ENCODE results near the gene CHST15.

CHST15 gene

DNA sequence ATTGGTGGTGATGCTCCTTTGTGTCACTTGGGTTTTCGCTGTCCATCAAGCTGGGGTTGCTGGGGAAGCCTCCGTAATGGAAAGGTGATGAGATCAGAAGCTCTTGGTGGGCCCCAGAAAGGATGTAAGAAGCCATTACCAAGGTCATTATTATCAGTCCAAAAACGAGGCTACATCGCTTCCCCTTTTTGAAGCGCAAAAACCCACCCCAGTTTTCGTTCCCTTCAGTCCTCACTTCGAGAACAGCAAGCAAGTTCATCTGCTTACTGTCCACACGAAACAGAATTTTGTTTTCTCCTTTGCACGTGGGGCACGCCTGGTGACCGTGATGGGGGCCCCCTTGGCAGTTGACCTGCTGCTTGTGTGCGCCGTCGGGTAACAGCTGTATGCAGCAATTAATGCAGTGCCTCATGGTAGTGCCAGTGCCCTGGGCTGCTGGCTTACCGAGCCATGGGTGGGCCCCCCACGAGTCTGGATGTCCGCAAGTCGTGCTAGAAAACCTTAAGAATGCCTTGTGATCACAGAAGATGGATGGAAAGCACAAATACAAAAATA is 47.5 kb downstream of the CHST15 start:
- TF ChIP-seq, protein P1, sequence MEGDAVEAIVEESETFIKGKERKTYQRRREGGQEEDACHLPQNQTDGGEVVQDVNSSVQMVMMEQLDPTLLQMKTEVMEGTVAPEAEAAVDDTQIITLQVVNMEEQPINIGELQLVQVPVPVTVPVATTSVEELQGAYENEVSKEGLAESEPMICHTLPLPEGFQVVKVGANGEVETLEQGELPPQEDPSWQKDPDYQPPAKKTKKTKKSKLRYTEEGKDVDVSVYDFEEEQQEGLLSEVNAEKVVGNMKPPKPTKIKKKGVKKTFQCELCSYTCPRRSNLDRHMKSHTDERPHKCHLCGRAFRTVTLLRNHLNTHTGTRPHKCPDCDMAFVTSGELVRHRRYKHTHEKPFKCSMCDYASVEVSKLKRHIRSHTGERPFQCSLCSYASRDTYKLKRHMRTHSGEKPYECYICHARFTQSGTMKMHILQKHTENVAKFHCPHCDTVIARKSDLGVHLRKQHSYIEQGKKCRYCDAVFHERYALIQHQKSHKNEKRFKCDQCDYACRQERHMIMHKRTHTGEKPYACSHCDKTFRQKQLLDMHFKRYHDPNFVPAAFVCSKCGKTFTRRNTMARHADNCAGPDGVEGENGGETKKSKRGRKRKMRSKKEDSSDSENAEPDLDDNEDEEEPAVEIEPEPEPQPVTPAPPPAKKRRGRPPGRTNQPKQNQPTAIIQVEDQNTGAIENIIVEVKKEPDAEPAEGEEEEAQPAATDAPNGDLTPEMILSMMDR (IDR thresholded peaks at IDR 0.05; ENCODE audit: low read depth, low read length): no peak
- no peak for DNase-seq (ENCODE audit: extremely low read depth, low read depth)

DNA sequence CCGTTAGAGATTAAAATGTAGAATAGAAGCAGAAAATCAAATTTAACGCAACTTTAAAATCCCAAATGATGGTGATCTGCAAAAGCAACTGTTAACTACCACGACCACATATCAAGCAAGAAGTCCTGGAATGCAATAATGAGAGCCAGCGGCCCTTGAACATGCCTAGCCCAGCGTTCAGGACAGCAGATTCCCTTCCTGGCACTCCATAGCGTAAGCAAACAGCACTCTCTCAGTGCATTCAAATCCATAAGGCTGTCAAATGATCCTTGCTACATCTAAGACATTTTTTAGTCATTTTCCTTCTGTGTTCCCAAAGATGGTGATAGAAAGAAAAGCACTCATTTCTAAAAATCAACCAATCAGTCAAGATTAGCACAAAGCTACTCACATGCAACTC is 48.1 kb downstream of the CHST15 start:
- TF ChIP-seq, protein P1 (IDR thresholded peaks at IDR 0.05; ENCODE audit: low read depth, low read length): no peak
- DNase-seq (ENCODE audit: extremely low read depth, low read depth): no peak

DNA sequence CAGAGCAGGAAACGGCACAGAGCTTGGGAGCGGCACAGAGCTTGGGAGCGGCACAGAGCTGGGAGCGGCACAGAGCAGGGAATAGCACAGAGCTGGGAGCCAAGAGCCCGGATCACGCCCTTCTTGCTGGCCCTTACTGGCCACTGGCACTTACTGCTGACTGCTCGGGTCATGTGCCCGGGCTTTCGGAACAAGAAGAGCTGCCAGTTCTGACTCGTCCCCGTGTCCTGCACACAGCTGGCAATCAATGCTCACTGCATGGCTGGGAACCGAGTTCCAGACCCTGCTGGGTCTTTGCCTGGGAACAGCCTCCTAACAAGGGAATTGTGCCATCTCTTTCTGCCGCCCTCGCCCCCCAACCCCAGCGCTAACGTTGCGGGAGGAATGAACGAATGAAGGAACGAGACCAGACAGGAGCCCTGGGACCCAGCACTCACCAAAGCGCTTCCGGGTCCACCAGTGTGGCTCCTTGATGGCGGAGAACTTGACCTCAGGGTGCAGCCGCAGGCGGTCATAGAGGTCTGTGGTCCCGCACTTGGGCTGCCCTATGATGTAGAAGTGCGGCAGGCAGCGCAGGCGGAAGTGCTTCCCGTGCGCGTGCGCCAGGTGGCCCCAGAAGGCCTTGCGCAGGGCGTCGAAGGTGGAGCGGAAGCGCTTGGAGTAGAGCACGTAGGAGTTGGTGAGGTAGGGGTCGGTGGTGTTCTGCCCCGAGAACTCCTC is 49.1 kb downstream of the CHST15 start:
- TF ChIP-seq, protein P1 (IDR thresholded peaks at IDR 0.05; ENCODE audit: low read depth, low read length): no peak
- DNase-seq (ENCODE audit: extremely low read depth, low read depth): no peak

DNA sequence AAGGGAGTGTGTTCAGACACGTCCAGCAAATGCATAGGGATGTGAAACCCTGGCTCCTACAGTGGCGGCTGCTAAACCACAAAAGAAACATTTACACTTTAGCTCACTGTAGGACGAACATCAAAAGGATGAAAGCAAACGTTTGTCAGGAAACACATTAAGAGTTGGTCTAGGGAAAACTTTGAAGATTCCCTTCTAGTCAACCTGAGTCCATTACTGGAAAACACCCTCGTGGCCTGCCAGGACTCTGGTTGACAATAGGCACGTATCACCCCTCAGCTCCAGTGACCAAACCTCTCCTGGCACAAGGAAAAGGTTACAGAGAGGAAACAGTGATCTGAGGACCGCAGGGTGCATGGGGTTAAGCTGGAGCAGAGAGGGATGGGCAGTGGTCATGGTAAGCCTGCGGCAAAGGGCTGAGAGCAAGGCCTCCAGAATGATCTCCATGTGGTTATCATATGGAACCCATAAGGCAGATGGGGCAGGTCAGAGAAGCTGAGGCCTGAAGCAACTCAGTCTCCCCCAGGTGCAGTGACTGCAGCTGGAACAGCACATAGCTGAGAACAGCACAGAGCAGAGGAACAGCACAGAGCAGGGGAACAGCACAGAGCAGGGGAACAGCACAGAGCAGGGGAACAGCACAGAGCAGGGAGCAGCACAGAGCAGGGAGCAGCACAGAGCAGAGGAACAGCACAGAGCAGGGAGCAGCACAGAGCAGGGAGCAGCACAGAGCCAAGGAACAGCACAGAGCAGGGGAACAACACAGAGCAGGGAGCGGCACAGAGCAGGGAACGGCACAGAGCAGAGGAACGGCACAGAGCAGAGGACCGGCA is 49.9 kb downstream of the CHST15 start:
- TF ChIP-seq, protein P1 (IDR thresholded peaks at IDR 0.05; ENCODE audit: low read depth, low read length): no peak
- DNase-seq (ENCODE audit: extremely low read depth, low read depth): no peak

DNA sequence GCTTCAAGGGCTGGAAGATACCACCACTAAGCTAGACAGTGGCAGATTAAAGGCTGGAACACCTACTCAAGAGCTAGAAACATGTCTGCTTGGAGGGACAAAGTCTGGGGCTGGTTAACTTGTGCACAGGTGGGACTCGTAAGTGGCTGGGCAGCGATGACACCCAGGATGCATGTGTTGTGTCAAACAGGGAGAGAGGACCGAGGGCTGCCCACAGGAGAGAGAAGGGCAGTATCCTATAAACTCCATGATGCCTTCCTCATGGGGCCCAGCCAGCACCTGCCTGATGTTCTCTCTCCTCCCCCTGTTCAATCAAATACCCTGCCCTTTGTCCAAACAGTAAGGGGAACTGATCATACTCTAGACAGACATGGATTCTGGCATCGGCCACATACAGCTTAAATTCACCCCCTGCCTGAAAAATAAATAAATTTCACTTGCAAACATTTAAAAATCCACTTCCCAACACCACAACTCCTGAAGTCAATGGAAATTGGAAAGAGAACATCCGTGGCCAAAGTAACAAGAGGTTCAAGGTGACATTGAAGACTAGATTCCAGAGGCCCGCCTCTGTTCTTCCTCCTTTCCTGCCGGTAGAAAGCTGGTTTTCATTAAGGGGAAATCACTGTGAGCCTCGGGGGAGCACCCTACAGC is 50.6 kb downstream of the CHST15 start:
- TF ChIP-seq, protein P1 (IDR thresholded peaks at IDR 0.05; ENCODE audit: low read depth, low read length): no peak
- DNase-seq (ENCODE audit: extremely low read depth, low read depth): no peak

DNA sequence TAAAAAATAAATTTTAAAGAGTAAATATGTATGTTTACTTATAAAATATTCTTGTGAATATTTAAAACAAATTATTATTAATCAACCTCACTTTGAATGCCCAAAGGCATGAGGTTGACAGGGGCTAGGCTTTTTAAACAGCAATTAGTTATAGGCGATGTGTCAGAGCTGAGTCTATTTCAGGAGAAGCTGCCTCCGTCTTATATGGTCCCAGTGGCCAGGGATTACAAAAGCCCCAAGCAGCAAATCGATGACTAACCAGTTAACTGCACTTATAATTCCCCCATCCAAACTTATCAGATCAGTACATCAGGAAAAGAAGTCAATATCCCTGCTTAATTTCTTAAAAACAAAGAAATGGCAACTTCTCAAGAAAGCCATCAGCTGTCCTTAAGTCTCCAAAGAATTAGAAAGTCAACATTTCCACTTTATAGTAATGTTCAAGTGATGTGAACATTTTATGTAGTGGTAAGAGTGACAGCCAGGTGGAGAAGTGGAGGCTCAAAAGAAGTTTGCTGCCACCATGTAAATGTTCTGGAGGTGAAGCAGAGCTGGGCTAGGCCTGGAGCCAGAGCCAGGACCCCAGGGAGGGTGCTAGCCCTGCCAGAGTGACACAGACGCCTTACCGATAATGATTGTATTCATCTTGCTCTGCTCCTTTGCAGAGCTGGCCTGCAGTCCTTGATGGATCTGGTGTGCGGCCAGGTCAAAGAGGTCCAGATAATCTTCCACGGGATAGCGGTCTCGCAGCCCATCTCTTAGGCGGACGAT is 51.5 kb downstream of the CHST15 start:
- DNase-seq (ENCODE audit: extremely low read depth, low read depth): no peak
- TF ChIP-seq, protein P1 (IDR thresholded peaks at IDR 0.05; ENCODE audit: low read depth, low read length): no peak

Data from AG09319 (cell line).